SK-N-SH (cell line): ENCODE data around the gene TMEM126A. TPM values are rescaled to one million over a fixed set of nuclear protein-coding genes. Genes with fewer than 3 reads are reported as not detected.
"Not testable (repeated sequence)": the region's sequence is repeated elsewhere in the genome, so short reads cannot be mapped to it uniquely, and the experiment has no call there.

Experiments
- CTCF ChIA-PET: fragments of 300-600, 350-600 bp; formaldehyde crosslinking; extraction: SDS; loops from one replicate; lab custom pipeline; 2021; lab: Yijun Ruan, JAX
- POLR2A ChIA-PET: fragments of 350-600 bp; sonication (Branson Sonifier 250); formaldehyde crosslinking; extraction: SDS; loops from one replicate; lab custom pipeline; 2020; ENCODE audit warnings: antibody characterized with exemption, inconsistent platforms; lab: Yijun Ruan, JAX
- DNase-seq: peaks from one replicate; pipeline ENCODE4 v3.0.0; 2012
- H2AFZ ChIP-seq: fragments of 200-600 bp; sonication (generic); 2 replicates; pipeline ENCODE4 v1.8.1; 2016; ENCODE audit warnings: antibody characterized with exemption, mild to moderate bottlenecking, low read depth
- H3F3A ChIP-seq: fragments of 200-600 bp; sonication (generic); replicated peaks from 2 replicates; pipeline ENCODE3; 2016; ENCODE audit warnings: antibody characterized with exemption, mild to moderate bottlenecking; ENCODE audit not compliant: insufficient read depth
- H3K27ac ChIP-seq, 2 experiments: fragments of 200-500 bp in 1 of 2; fragments of 200-600 bp in 1 of 2; sonication (Bioruptor generic) in 1 of 2; sonication (generic), shearing (Covaris generic) in 1 of 2; 2 replicates each; pipeline versions ENCODE4 v1.5.1 to v1.6.1; 2014 to 2016; ENCODE audit warnings: low read depth in 2 of 2, inconsistent platforms in 1 of 2, low read length in 1 of 2, mild to moderate bottlenecking in 1 of 2, mixed read lengths in 1 of 2
- H3K27me3 ChIP-seq: fragments of 200-600 bp; sonication (generic), shearing (Covaris generic); 2 replicates; pipeline ENCODE4 v1.6.1; 2016; ENCODE audit warnings: mixed run types; ENCODE audit not compliant: insufficient read depth
- H3K36me3 ChIP-seq, 2 experiments: fragments of 200-500 bp in 1 of 2; fragments of 200-600 bp in 1 of 2; sonication (Bioruptor generic) in 1 of 2; sonication (generic) in 1 of 2; replicated peaks in 1 of 2; 2 replicates each; pipeline versions ENCODE3 to v1.5.1; 2014 to 2016; ENCODE audit warnings: low read length in 1 of 2, mild to moderate bottlenecking in 1 of 2; ENCODE audit not compliant: insufficient read depth in 2 of 2, control insufficient read depth in 1 of 2
- H3K4me1 ChIP-seq, 2 experiments: fragments of 200-500 bp in 1 of 2; fragments of 200-600 bp in 1 of 2; sonication (Bioruptor generic) in 1 of 2; sonication (generic), shearing (Covaris generic) in 1 of 2; 2 replicates each; pipeline versions ENCODE4 v1.5.1 to v1.6.1; 2014 to 2016; ENCODE audit warnings: low read depth in 1 of 2, low read length in 1 of 2, mixed run types in 1 of 2; ENCODE audit not compliant: insufficient read depth in 2 of 2, control insufficient read depth in 1 of 2
- H3K4me2 ChIP-seq: fragments of 200-600 bp; sonication (generic), shearing (Covaris generic); 2 replicates; pipeline ENCODE4 v1.6.1; 2017; ENCODE audit warnings: mixed run types
- H3K4me3 ChIP-seq, 2 experiments: fragments of 200-500 bp in 1 of 2; fragments of 200-600 bp in 1 of 2; sonication (Bioruptor generic) in 1 of 2; sonication (generic), shearing (Covaris generic) in 1 of 2; 2 replicates each; pipeline versions ENCODE4 v1.5.1 to v1.8.1; 2014 to 2016; ENCODE audit warnings: low read depth in 2 of 2, inconsistent platforms in 1 of 2, low read length in 1 of 2, mild to moderate bottlenecking in 1 of 2, mixed read lengths in 1 of 2, moderate library complexity in 1 of 2
- H3K79me2 ChIP-seq: fragments of 200-600 bp; sonication (generic); 2 replicates; pipeline ENCODE4 v1.8.1; 2017; ENCODE audit warnings: mild to moderate bottlenecking; ENCODE audit not compliant: insufficient read depth
- H3K9ac ChIP-seq: fragments of 200-600 bp; sonication (generic); 2 replicates; pipeline ENCODE4 v1.6.1; 2017; ENCODE audit warnings: mixed run types
- H3K9me2 ChIP-seq: fragments of 200-600 bp; sonication (generic); 2 replicates; pipeline ENCODE4 v1.6.1; 2017; ENCODE audit warnings: mixed run types
- H3K9me3 ChIP-seq: fragments of 200-600 bp; sonication (generic); 2 replicates; pipeline ENCODE4 v1.6.1; 2017; ENCODE audit warnings: mixed run types, mild to moderate bottlenecking, moderate library complexity
- H4K20me1 ChIP-seq: fragments of 200-600 bp; sonication (generic); 2 replicates; pipeline ENCODE4 v1.6.1; 2017; ENCODE audit warnings: mild to moderate bottlenecking, mixed run types; ENCODE audit not compliant: insufficient read depth
- CHD2 ChIP-seq: fragments of 150-350 bp; IDR thresholded peaks from 2 replicates; pipeline ENCODE4 v1.6.1; 2018; ENCODE audit warnings: low read length; ENCODE audit not compliant: partially characterized antibody
- EP300 ChIP-seq, 2 experiments: IDR thresholded peaks; 2 replicates each; pipeline versions ENCODE4 v1.4.0 to v1.6.1; 2012; ENCODE audit warnings: borderline replicate concordance in 1 of 2, low read depth in 1 of 2, low read length in 1 of 2
- FOXJ3 ChIP-seq: sonication (generic); formaldehyde crosslinking; IDR thresholded peaks from 2 replicates; pipeline ENCODE4 v1.5.1; 2020; ENCODE audit warnings: mild to moderate bottlenecking, missing genetic modification reagents
- GABPA ChIP-seq: IDR thresholded peaks from 2 replicates; pipeline ENCODE4 v1.4.0; 2012; ENCODE audit warnings: low read depth, mild to moderate bottlenecking
- IRF3 ChIP-seq: fragments of 150-350 bp; IDR thresholded peaks from 2 replicates; pipeline ENCODE4 v1.6.1; 2016; ENCODE audit warnings: mild to moderate bottlenecking, low read depth, low read length
- MXI1 ChIP-seq: IDR thresholded peaks from 2 replicates; pipeline ENCODE4 v1.6.1; 2012; ENCODE audit warnings: mild to moderate bottlenecking, low read depth, low read length, improper control_type of control experiment
- NRF1 ChIP-seq: IDR thresholded peaks from 2 replicates; pipeline ENCODE4 v1.6.1; 2012; ENCODE audit warnings: low read depth, mild to moderate bottlenecking, low read length
- POLR2AphosphoS5 ChIP-seq: IDR thresholded peaks from 2 replicates; pipeline ENCODE4 v1.6.1; 2012; ENCODE audit warnings: low read depth, low read length
- RAD21 ChIP-seq: IDR thresholded peaks from 2 replicates; pipeline ENCODE4 v1.6.1; 2012; ENCODE audit warnings: mild to moderate bottlenecking, low read length
- REST ChIP-seq: IDR thresholded peaks from 2 replicates; pipeline ENCODE4 v1.6.1; 2012; ENCODE audit warnings: mild to moderate bottlenecking, low read depth, low read length, moderate library complexity
- RFX5 ChIP-seq: IDR thresholded peaks from 2 replicates; pipeline ENCODE4 v1.6.1; 2012; ENCODE audit warnings: mild to moderate bottlenecking, improper control_type of control experiment, low read length
- RXRA ChIP-seq: IDR thresholded peaks from 2 replicates; pipeline ENCODE4 v1.4.0; 2012; ENCODE audit warnings: low read depth, mild to moderate bottlenecking, borderline replicate concordance
- SIN3A ChIP-seq: IDR thresholded peaks from 2 replicates; pipeline ENCODE4 v1.6.1; 2012; ENCODE audit warnings: low read depth, mild to moderate bottlenecking, low read length, moderate library complexity, borderline replicate concordance
- TAF1 ChIP-seq: IDR thresholded peaks from 2 replicates; pipeline ENCODE4 v1.6.1; 2012; ENCODE audit warnings: low read depth, mild to moderate bottlenecking, low read length, moderate library complexity, borderline replicate concordance
- TCF12 ChIP-seq: IDR thresholded peaks from 2 replicates; pipeline ENCODE4 v1.4.0; 2012
- USF2 ChIP-seq: fragments of 150-350 bp; IDR thresholded peaks from 2 replicates; pipeline ENCODE4 v1.6.1; 2017; ENCODE audit warnings: antibody characterized with exemption, low read length, low read depth, borderline replicate concordance
- YY1 ChIP-seq: IDR thresholded peaks from 2 replicates; pipeline ENCODE4 v1.4.0; 2012; ENCODE audit warnings: low read depth, mild to moderate bottlenecking
- whole genome bisulfite sequencing: methylation state at CpG from one replicate; pipeline ENCODE4 v1.1.6; 2017; ENCODE audit warnings: low lambda C conversion rate; 5-methylcytosine and 5-hydroxymethylcytosine counted together
- polyA plus RNA-seq, 3 experiments: library from polyadenylated mRNA; depleted of rRNA; stranded (reverse); fragments of >200 nt; gene quantifications; 2 replicates each; pipeline ENCODE4 v1.2.3, GENCODE V29; 2012

The TMEM126A gene
- polyA plus RNA-seq, 1 of the 3 experiments (the other 2 are of a cell fraction), result 30.5 TPM

- Histone ChIP-seq H3K9ac (no peak overlapping the region), H3K79me2 (no peaks in the 10 kb centered on the region), H3F3A (no peaks in the 10 kb centered on the region), H3K9me3 (no peaks in the 10 kb centered on the region), H2AFZ (no peak overlapping the region), H3K4me1 (no peaks in the 10 kb centered on the region), H3K27me3 (no peaks in the 10 kb centered on the region), H3K36me3 (peaks cover 0 to 3% of the 10 kb centered on the region in 2 experiments), H4K20me1 (no peaks in the 10 kb centered on the region), H3K4me3 (no peak overlapping the region), H3K27ac (no peak overlapping the region), H3K4me2 (no peak overlapping the region), H3K9me2 (no peaks in the 10 kb centered on the region)
- CTCF ChIA-PET, result interaction anchor here (1.2 kb wide), 1 partner anchor 14 kb away, joined by 3 read pairs; no protein-coding TSS in a partner anchor
- WGBS, result 33% methylated on average over 4 of the region's 4 CpGs
- DNase-seq, result no peak
- TF ChIP-seq YY1, result no peak
- no peak for TF ChIP-seq USF2
- no peak for TF ChIP-seq IRF3
- no peak for TF ChIP-seq TAF1
- TF ChIP-seq RXRA, result no peak
- TF ChIP-seq TCF12, result no peak
- no peak for TF ChIP-seq POLR2AphosphoS5
- no peak for TF ChIP-seq SIN3A
- no peak for TF ChIP-seq MXI1
- TF ChIP-seq GABPA, result no peak
- TF ChIP-seq CHD2, result no peak
- TF ChIP-seq EP300 (IDR thresholded peaks at IDR 0.05; ENCODE audit: borderline replicate concordance in 1 of 2, low read depth in 1 of 2, low read length in 1 of 2), result no peak
- no peak for TF ChIP-seq RFX5
- TF ChIP-seq FOXJ3 (CRISPR knock-in tag), result no peak
- no peak for TF ChIP-seq NRF1
- no peak for TF ChIP-seq REST
- no peak for TF ChIP-seq RAD21
- POLR2A ChIA-PET, result interaction anchor here (0.8 kb wide), 1 partner anchor 25 kb away, joined by 3 read pairs; the partner anchor contains the start of gene TMEM126B
Observed at GRCh38 chr11:85603220-85603619, 44.5 kb upstream of the TMEM126A start.

GRCh38 chr11:85606237-85606636 is 41.5 kb upstream of the TMEM126A start:
- CTCF ChIA-PET, H3K4me2 ChIP-seq, H3K27ac ChIP-seq, H3K79me2 ChIP-seq, DNase-seq, H3K4me3 ChIP-seq, H3K9me2 ChIP-seq, H3F3A ChIP-seq, H3K9ac ChIP-seq, H3K27me3 ChIP-seq, H3K4me1 ChIP-seq, H3K36me3 ChIP-seq, H3K9me3 ChIP-seq, H4K20me1 ChIP-seq, POLR2A ChIA-PET, H2AFZ ChIP-seq: not testable (repeated sequence)
- WGBS, result 64% methylated on average over 3 of the region's 3 CpGs

GRCh38 chr11:85608621-85609020 is 39.1 kb upstream of the TMEM126A start:
- H3K27me3 ChIP-seq, H3K9me2 ChIP-seq, POLR2A ChIA-PET, H3F3A ChIP-seq, H3K79me2 ChIP-seq, H2AFZ ChIP-seq, H3K27ac ChIP-seq, DNase-seq, H3K4me1 ChIP-seq, CTCF ChIA-PET, H3K9ac ChIP-seq, H3K4me2 ChIP-seq, H3K4me3 ChIP-seq, H3K9me3 ChIP-seq, H4K20me1 ChIP-seq, H3K36me3 ChIP-seq: not testable (repeated sequence)
